Osteocyte (in vitro differentiated cells): ENCODE measurements around the gene SMYD3. TPM values are rescaled to one million over a fixed set of nuclear protein-coding genes. Genes with fewer than 3 reads are reported as not detected.

Source experiments
- DNase-seq: peaks from one replicate; pipeline ENCODE4 v3.0.0; 2021; ENCODE audit warnings: mixed read lengths; ENCODE audit not compliant: unreplicated experiment; ENCODE audit errors: extremely low spot score
- H3K27ac Mint-ChIP-seq: one replicate; pipeline ENCODE4 v1.8.0; 2021; ENCODE audit warnings: mild to moderate bottlenecking, mixed read lengths; ENCODE audit not compliant: unreplicated experiment
- H3K27me3 Mint-ChIP-seq: one replicate; pipeline ENCODE4 v1.8.0; 2021; ENCODE audit warnings: mixed read lengths; ENCODE audit not compliant: unreplicated experiment
- H3K36me3 Mint-ChIP-seq: one replicate; pipeline ENCODE4 v1.8.0; 2021; ENCODE audit warnings: mixed read lengths; ENCODE audit not compliant: unreplicated experiment
- H3K4me1 Mint-ChIP-seq: one replicate; pipeline ENCODE4 v1.8.0; 2021; ENCODE audit warnings: mixed read lengths; ENCODE audit not compliant: unreplicated experiment
- H3K4me3 Mint-ChIP-seq: one replicate; pipeline ENCODE4 v1.8.0; 2021; ENCODE audit warnings: mild to moderate bottlenecking, moderate library complexity, mixed read lengths; ENCODE audit not compliant: unreplicated experiment
- H3K9me3 Mint-ChIP-seq: one replicate; pipeline ENCODE4 v1.8.0; 2021; ENCODE audit warnings: mixed read lengths; ENCODE audit not compliant: unreplicated experiment
- CTCF ChIP-seq: fragments of 200-600 bp; sonication (generic); IDR thresholded peaks from 2 replicates; pipeline ENCODE4 v1.5.0; 2021; ENCODE audit warnings: antibody characterized with exemption, mild to moderate bottlenecking, moderate library complexity
- total RNA-seq: library from RNA; stranded (reverse); gene quantifications from 2 replicates; pipeline ENCODE4 v1.2.1, GENCODE V29; 2021

SMYD3 gene
- total RNA-seq, 1 donor from 2014 or later = 22.3 TPM

GRCh38 chr1:246039584-246039983 is 467.5 kb downstream of the SMYD3 start:
- TF ChIP-seq CTCF = no peak

GRCh38 chr1:246037832-246038231 is 469.2 kb downstream of the SMYD3 start:
- Mint-ChIP-seq H3K9me3 (no peaks in the 10 kb centered on the region), H3K27ac (no peak overlapping the region), H3K4me3 (no peak overlapping the region), H3K36me3 (no peaks in the 10 kb centered on the region), H3K4me1 (peaks cover 24% of the 10 kb centered on the region), H3K27me3 (no peaks in the 10 kb centered on the region)
- TF ChIP-seq CTCF = no peak
- DNase-seq = no peak

More at GRCh38 chr1:246039584-246039983, 467.5 kb downstream of the SMYD3 start:
- Mint-ChIP-seq H3K36me3 (no peaks in the 10 kb centered on the region), H3K4me1 (peaks cover 28% of the 10 kb centered on the region), H3K9me3 (peaks cover under 1% of the 10 kb centered on the region), H3K4me3 (no peak overlapping the region), H3K27me3 (no peaks in the 10 kb centered on the region), H3K27ac (no peak overlapping the region)
- DNase-seq = no peak

DNA sequence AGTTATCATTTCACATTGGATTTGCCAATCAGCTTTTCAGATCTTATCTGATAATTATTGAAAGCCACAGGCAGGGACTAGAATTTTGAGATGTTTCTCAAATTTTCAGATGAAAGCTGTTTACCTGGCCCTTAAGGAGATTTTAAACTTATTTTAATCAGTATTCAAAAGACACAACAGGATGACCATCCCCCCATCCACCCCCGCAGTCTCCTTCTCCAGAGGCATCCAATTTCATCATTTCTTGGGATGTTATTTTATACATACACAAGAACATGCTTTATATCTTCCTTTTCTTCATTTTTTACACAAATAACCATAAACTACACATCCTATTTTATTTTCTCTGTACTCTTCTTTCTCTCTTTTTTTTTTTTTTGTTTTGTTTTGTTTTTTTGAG is 470.9 kb downstream of the SMYD3 start:
- Mint-ChIP-seq H3K27ac (no peak overlapping the region), H3K9me3 (no peaks in the 10 kb centered on the region), H3K27me3 (no peaks in the 10 kb centered on the region), H3K4me3 (no peak overlapping the region), H3K36me3 (no peaks in the 10 kb centered on the region), H3K4me1 (peaks cover 29% of the 10 kb centered on the region)
- DNase-seq = no peak
- no peak for TF ChIP-seq CTCF

GRCh38 chr1:246035060-246035541 is 472.0 kb downstream of the SMYD3 start:
- no peak for TF ChIP-seq CTCF
- H3K36me3 Mint-ChIP-seq = no peaks in the 10 kb centered on the region
- peaks cover 29% of the 10 kb centered on the region for H3K4me1 Mint-ChIP-seq
- H3K27me3 Mint-ChIP-seq = no peaks in the 10 kb centered on the region
- peak overlapping the region; percentile 55 for H3K27ac Mint-ChIP-seq
- H3K4me3 Mint-ChIP-seq = peak overlapping the region; percentile 71
- no peak for DNase-seq
- H3K9me3 Mint-ChIP-seq = peaks cover 2% of the 10 kb centered on the region

- no peak for DNase-seq
- TF ChIP-seq CTCF = no peak
- no peaks in the 10 kb centered on the region for H3K36me3 Mint-ChIP-seq
- no peak overlapping the region for H3K4me3 Mint-ChIP-seq
- peaks cover 3% of the 10 kb centered on the region for H3K9me3 Mint-ChIP-seq
- no peaks in the 10 kb centered on the region for H3K27me3 Mint-ChIP-seq
- H3K27ac Mint-ChIP-seq = peak overlapping the region; percentile 55
- H3K4me1 Mint-ChIP-seq = peaks cover 29% of the 10 kb centered on the region
Measured at GRCh38 chr1:246034630-246035029, 472.4 kb downstream of the SMYD3 start.
